ENCODE results near the gene FAHD1. TPM values are rescaled to one million over a fixed set of nuclear protein-coding genes. Genes with fewer than 3 reads are reported as not detected.
A peak's percentile ranks its signal among the peaks of the same experiment; 100 is the strongest.
"Not testable (repeated sequence)": the region's sequence is repeated elsewhere in the genome, so short reads cannot be mapped to it uniquely, and the experiment has no call there.

The FAHD1 gene
- total RNA-seq, 1 donor from 2014 or later = 16.1 TPM

DNA sequence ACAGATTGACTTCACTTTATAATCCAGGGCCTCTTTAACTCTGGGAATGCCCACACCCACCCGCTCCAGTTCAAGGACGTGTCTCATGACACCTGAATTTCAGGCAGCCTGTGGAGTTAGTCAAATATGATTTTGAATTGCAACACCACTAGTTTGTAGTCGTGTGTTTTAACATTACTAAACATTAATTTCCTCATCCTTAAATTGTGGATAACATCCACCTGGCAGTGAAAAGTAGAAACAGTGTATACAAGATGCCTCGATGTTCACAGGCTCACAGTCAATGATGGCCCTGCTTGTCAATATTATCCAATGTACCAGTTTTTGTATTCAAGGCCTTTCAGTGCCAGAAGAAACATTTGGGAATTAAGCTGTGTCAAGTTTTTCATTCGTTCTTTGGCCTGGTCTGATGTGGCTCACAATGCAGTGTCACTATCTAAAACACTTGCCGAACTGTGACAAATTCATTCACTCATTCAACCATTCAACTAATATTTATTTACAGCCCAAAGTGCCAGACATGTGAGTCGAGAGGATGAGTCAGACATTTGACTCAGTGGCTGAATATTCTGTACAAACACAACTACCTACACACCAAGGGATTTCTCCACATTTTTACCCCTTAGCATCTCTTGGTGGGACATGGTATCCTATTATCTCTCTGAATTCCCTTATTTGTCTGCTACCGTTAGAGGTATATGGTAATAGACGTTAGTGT is 43.5 kb downstream of the FAHD1 start:
- ATAC-seq = peak; percentile 74 to 79
- Histone ChIP-seq H3K27me3 (ENCODE audit: low read depth) (peaks cover 22% of the 10 kb centered on the region), H3K27ac (no peak overlapping the region)

DNA sequence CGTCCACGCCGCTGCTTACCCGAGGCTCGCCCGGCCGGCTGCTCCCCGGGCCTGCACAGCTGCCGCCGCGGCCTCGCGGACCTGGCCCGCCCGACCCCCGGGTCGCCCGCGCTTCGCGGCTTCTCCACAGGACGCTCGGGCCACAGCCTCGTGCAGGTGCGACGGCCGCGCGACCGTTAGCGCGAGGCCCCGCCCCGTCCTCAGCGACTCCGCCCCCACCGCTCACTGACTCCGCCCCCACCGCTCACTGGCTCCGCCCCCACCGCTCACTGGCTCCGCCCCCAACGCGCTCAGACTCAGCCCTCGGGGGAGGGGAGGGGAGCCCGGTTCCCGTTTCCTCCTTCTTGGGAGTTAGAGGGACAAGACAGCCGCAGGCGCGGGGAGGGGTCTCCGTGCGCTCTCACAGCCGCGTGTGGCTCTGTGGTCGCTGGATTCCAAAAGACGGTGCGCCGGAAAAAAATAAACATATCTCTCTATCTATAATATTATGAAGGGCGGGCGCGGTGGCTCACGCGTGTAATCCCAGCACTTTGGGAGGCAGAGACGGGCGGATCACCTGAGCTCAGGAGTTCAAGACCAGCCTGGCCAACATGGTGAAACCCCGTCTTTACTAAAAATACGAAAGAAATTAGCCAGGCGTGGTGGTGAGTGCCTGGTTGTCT is 45.1 kb downstream of the FAHD1 start, which contains the start of gene MEIOB:
TSS of gene MEIOB (minus strand) at position 191 of the 662 bp plus-strand sequence. CDS start 3,989 bp downstream, outside the sequence.
- TF ChIP-seq, protein P1, sequence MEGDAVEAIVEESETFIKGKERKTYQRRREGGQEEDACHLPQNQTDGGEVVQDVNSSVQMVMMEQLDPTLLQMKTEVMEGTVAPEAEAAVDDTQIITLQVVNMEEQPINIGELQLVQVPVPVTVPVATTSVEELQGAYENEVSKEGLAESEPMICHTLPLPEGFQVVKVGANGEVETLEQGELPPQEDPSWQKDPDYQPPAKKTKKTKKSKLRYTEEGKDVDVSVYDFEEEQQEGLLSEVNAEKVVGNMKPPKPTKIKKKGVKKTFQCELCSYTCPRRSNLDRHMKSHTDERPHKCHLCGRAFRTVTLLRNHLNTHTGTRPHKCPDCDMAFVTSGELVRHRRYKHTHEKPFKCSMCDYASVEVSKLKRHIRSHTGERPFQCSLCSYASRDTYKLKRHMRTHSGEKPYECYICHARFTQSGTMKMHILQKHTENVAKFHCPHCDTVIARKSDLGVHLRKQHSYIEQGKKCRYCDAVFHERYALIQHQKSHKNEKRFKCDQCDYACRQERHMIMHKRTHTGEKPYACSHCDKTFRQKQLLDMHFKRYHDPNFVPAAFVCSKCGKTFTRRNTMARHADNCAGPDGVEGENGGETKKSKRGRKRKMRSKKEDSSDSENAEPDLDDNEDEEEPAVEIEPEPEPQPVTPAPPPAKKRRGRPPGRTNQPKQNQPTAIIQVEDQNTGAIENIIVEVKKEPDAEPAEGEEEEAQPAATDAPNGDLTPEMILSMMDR (IDR thresholded peaks at IDR 0.05) = no peak
- peak; percentile 56 for DNase-seq
- Histone ChIP-seq H3K27me3 (ENCODE audit: low read depth) (peaks cover 34% of the 10 kb centered on the region), H3K4me1 (no peaks in the 10 kb centered on the region), H3K4me3 (peak within 1 kb of the TSS; percentile 23), H3K36me3 (no peaks in the 10 kb centered on the region), H3K27ac (no peak within 1 kb of the TSS), H3K9me3 (no peaks in the 10 kb centered on the region)
- intact Hi-C loops (cut with DNase I) = no loop called here
- peak; percentile 71 to 82 for ATAC-seq

More for the DNA sequence above, 43.5 kb downstream of the FAHD1 start:
- no peak for DNase-seq
- intact Hi-C loops (cut with DNase I) = no loop called here
- Histone ChIP-seq H3K36me3 (no peaks in the 10 kb centered on the region), H3K9me3 (no peaks in the 10 kb centered on the region), H3K4me3 (no peak overlapping the region), H3K4me1 (no peaks in the 10 kb centered on the region)
- TF ChIP-seq, protein P1 (IDR thresholded peaks at IDR 0.05) = no peak

DNA sequence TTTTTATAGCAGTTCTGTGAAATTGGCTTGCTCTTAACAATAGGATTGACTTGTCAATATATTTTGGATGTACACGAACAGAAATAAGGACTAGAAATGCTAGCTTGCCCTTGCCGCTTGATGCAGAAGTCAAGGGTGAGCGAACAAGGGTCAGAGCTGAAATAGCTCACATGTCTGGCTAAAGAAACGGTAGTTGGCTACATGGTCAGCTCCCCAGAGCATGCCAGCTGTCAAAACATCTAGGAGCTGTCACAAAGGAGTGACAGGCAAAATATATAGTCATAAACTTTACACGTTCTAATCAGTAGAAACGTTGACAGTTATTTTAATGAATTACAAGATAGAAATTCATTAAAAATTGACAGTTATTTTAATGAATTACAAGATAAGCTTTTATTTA is 47.8 kb downstream of the FAHD1 start:
- intact Hi-C loops (cut with DNase I) = no loop called here
- no peak overlapping the region for H3K27ac ChIP-seq
- no peak overlapping the region for H3K4me3 ChIP-seq
- DNase-seq (no peak), ATAC-seq (no peak)
- no peaks in the 10 kb centered on the region for H3K4me1 ChIP-seq
- TF ChIP-seq, protein P1 (IDR thresholded peaks at IDR 0.05) = no peak
- H3K27me3 ChIP-seq (ENCODE audit: low read depth) = peaks cover 42% of the 10 kb centered on the region
- no peaks in the 10 kb centered on the region for H3K36me3 ChIP-seq
- no peaks in the 10 kb centered on the region for H3K9me3 ChIP-seq

DNA sequence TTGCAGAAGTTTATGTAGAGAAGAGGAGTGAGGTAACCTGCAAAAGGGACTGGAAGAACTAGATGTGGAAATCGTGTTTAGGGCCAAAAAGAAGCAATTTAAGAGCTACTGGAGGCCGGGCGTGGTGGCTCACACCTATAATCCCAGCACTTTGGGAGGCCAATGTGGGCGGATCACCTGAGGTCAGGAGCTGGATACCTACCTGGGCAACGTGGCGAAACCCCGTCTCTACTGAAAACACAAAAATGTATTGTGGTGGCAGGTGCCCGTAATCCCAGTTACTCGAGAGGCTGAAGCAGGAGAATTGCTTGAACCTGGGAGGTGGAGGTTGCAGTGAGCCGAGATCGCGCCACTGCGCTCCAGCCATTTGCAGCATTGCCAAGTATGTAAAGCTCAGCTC is 49.1 kb downstream of the FAHD1 start:
- peaks cover 42% of the 10 kb centered on the region for H3K27me3 ChIP-seq (ENCODE audit: low read depth)
- H3K9me3 ChIP-seq; DNase-seq; ATAC-seq; H3K36me3 ChIP-seq; H3K4me3 ChIP-seq; intact Hi-C loops (cut with DNase I); H3K4me1 ChIP-seq; H3K27ac ChIP-seq: not testable (repeated sequence)

DNA sequence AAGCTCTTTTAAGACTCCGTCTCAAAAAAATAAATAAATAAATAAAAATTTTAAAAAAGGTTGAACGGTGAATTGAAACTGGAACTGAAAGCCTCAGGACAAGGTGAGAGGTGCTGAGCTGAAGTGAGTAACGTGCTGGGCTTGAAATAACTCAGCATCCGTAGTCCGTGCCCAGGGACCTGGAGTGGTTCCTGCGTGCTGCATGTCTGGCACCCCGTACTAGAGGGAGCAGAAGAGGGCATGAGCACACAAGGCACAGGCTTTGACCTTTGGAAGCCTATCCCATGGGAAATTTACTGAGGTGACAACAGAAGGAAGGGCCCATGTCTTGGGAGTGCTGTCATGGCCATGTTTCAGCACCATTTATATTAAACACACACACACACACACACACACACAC is 49.5 kb downstream of the FAHD1 start:
- TF ChIP-seq, protein P1 (IDR thresholded peaks at IDR 0.05) = no peak
- Histone ChIP-seq H3K4me3 (no peak overlapping the region), H3K27ac (no peak overlapping the region), H3K9me3 (no peaks in the 10 kb centered on the region), H3K36me3 (no peaks in the 10 kb centered on the region), H3K4me1 (no peaks in the 10 kb centered on the region), H3K27me3 (ENCODE audit: low read depth) (peaks cover 42% of the 10 kb centered on the region)
- intact Hi-C loops (cut with DNase I) = no loop called here
- ATAC-seq = no peak
- no peak for DNase-seq

DNA sequence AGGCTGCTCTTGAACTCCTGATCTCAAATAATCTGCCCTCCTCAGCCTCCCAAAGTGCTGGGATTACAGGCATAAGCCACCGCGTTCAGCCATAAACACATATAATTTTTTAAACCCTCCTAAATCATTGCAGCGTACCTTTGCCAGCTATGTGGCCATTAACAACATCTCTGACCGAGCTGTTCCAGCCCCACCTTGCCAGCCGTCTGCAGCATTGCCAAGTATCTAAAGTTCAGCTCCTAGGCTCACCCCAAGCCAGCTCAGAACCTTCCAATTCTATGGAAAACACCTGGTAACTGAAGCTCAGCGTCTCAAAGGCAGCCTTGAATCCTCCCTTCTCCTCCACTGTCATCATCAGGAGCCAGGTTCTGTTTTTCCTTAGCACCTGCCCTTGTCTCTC is 50.1 kb downstream of the FAHD1 start:
- no peak for DNase-seq
- no peaks in the 10 kb centered on the region for H3K36me3 ChIP-seq
- ATAC-seq = no peak
- peaks cover 39% of the 10 kb centered on the region for H3K27me3 ChIP-seq (ENCODE audit: low read depth)
- intact Hi-C loops (cut with DNase I) = no loop called here
- H3K4me3 ChIP-seq = no peak overlapping the region
- H3K9me3 ChIP-seq = no peaks in the 10 kb centered on the region
- TF ChIP-seq, protein P1 (IDR thresholded peaks at IDR 0.05) = no peak
- H3K27ac ChIP-seq = no peak overlapping the region
- no peaks in the 10 kb centered on the region for H3K4me1 ChIP-seq

Measured in lower lobe of right lung (tissue), 2 donors.